Measurements from ENCODE around the gene TBX3.

Gene TBX3

GRCh38 chr12:114704096-114704495 is 20.1 kb upstream of the TBX3 start (continued):
- TF ChIP-seq PATZ1 (CRISPR knock-in tag; IDR thresholded peaks at IDR 0.05; ENCODE audit: borderline replicate concordance) (peak; percentile 37; the same call in 1 of the 2 replicates), GLIS3 (CRISPR knock-in tag; IDR thresholded peaks at IDR 0.05) (no peak), ISL1 (CRISPR knock-in tag; IDR thresholded peaks at IDR 0.05) (peak; percentile 48), ZNF8 (CRISPR knock-in tag; IDR thresholded peaks at IDR 0.05) (no peak), TSHZ2 (CRISPR knock-in tag; IDR thresholded peaks at IDR 0.05) (peak; percentile 38)

GRCh38 chr12:114703060-114703493 is 19.1 kb upstream of the TBX3 start:
- TF ChIP-seq CREB5 (CRISPR knock-in tag; IDR thresholded peaks at IDR 0.05; ENCODE audit: low read depth): no peak
- no peak for TF ChIP-seq POU6F1 (CRISPR knock-in tag; IDR thresholded peaks at IDR 0.05; ENCODE audit: borderline replicate concordance, low read depth)
- no peak for TF ChIP-seq RARB (CRISPR knock-in tag; IDR thresholded peaks at IDR 0.05)
- TF ChIP-seq ZNF565 (CRISPR knock-in tag; conservative IDR thresholded peaks at IDR 0.05; ENCODE audit: low read depth): no peak
- no peak for TF ChIP-seq GLIS3 (CRISPR knock-in tag; IDR thresholded peaks at IDR 0.05)
- TF ChIP-seq ZFP30 (CRISPR knock-in tag; IDR thresholded peaks at IDR 0.05): no peak
- TF ChIP-seq ZC3H10 (CRISPR knock-in tag; IDR thresholded peaks at IDR 0.05): no peak
- no peak for TF ChIP-seq CSDC2 (CRISPR knock-in tag; IDR thresholded peaks at IDR 0.05)
- TF ChIP-seq TSHZ2 (CRISPR knock-in tag; IDR thresholded peaks at IDR 0.05): no peak
- no peak for TF ChIP-seq BACH2 (CRISPR knock-in tag; IDR thresholded peaks at IDR 0.05; ENCODE audit: borderline replicate concordance)
- TF ChIP-seq ZFP3 (CRISPR knock-in tag; IDR thresholded peaks at IDR 0.05): no peak
- TF ChIP-seq ARNTL (CRISPR knock-in tag; IDR thresholded peaks at IDR 0.05; ENCODE audit: borderline replicate concordance, low read depth): no peak
- no peak for TF ChIP-seq OSR1 (CRISPR knock-in tag; IDR thresholded peaks at IDR 0.05)
- TF ChIP-seq TCF4 (CRISPR knock-in tag; IDR thresholded peaks at IDR 0.05; ENCODE audit: borderline replicate concordance): no peak
- ATAC-seq: no peak

GRCh38 chr12:114702462-114702861 is 18.5 kb upstream of the TBX3 start:
- TF ChIP-seq CREB5 (CRISPR knock-in tag; IDR thresholded peaks at IDR 0.05; ENCODE audit: low read depth): no peak
- TF ChIP-seq GLIS3 (CRISPR knock-in tag; IDR thresholded peaks at IDR 0.05): no peak
- TF ChIP-seq SNAI2 (CRISPR knock-in tag; IDR thresholded peaks at IDR 0.05): no peak
- no peak for TF ChIP-seq ZFP30 (CRISPR knock-in tag; IDR thresholded peaks at IDR 0.05)
- no peak for TF ChIP-seq PPARA (CRISPR knock-in tag; IDR thresholded peaks at IDR 0.05; ENCODE audit: borderline replicate concordance)
- TF ChIP-seq ZC3H10 (CRISPR knock-in tag; IDR thresholded peaks at IDR 0.05): no peak
- TF ChIP-seq TCF4 (CRISPR knock-in tag; IDR thresholded peaks at IDR 0.05; ENCODE audit: borderline replicate concordance): no peak
- TF ChIP-seq BACH2 (CRISPR knock-in tag; IDR thresholded peaks at IDR 0.05; ENCODE audit: borderline replicate concordance): no peak
- ATAC-seq: no peak
